SK-N-SH treated with all-trans-retinoic acid at 6 μM for 48 hours (cell line): Measurements from ENCODE around the gene PTBP3.

Source experiments
- ARNTL ChIP-seq: fragments of 450-650 bp; formaldehyde crosslinking; IDR thresholded peaks from 2 replicates; pipeline ENCODE4 v1.5.0; 2020; ENCODE audit warnings: low read depth, mild to moderate bottlenecking, moderate library complexity, borderline replicate concordance
- ESRRG ChIP-seq: fragments of 250-450 bp; sonication (Bioruptor Pico); IDR thresholded peaks from 2 replicates; pipeline ENCODE4 v1.6.1; 2021; ENCODE audit warnings: mild to moderate bottlenecking
- GLIS3 ChIP-seq: fragments of 250-450 bp; sonication (Bioruptor Pico); IDR thresholded peaks from 2 replicates; pipeline ENCODE4 v1.5.0; 2020; ENCODE audit warnings: mild to moderate bottlenecking, moderate library complexity
- PATZ1 ChIP-seq: fragments of 250-450 bp; sonication (Bioruptor Pico); IDR thresholded peaks from 2 replicates; pipeline ENCODE4 v1.8.0; 2020; ENCODE audit warnings: mild to moderate bottlenecking, moderate library complexity, borderline replicate concordance
- RARB ChIP-seq: fragments of 250-450 bp; sonication (Bioruptor Pico); IDR thresholded peaks from 2 replicates; pipeline ENCODE4 v1.8.0; 2021; ENCODE audit warnings: mild to moderate bottlenecking, moderate library complexity
- TOX ChIP-seq: fragments of 250-450 bp; sonication (Bioruptor Pico); IDR thresholded peaks from 2 replicates; pipeline ENCODE4 v1.8.0; 2021; ENCODE audit warnings: mild to moderate bottlenecking, moderate library complexity, borderline replicate concordance
- ZFP3 ChIP-seq: fragments of 250-450 bp; sonication (Bioruptor Pico); IDR thresholded peaks from 2 replicates; pipeline ENCODE4 v1.5.0; 2020; ENCODE audit warnings: mild to moderate bottlenecking, moderate library complexity
- ZFP30 ChIP-seq: fragments of 450-650 bp; formaldehyde crosslinking; IDR thresholded peaks from 2 replicates; pipeline ENCODE4 v1.5.0; 2022; ENCODE audit warnings: mild to moderate bottlenecking, moderate library complexity
- ZNF70 ChIP-seq: fragments of 450-650 bp; formaldehyde crosslinking; IDR thresholded peaks from 2 replicates; pipeline ENCODE4 v1.5.0; 2020; ENCODE audit warnings: mild to moderate bottlenecking, moderate library complexity
- TF ChIP-seq, protein P1 (sequence below): fragments of 250-450 bp; sonication (Bioruptor Pico); IDR thresholded peaks from 2 replicates; pipeline ENCODE4 v1.5.1; 2020; ENCODE audit warnings: low read depth, mild to moderate bottlenecking, moderate library complexity

GRCh38 chr9:112212926-112213325, 120.5 kb downstream of the PTBP3 start:
- no peak for TF ChIP-seq ZFP3
- TF ChIP-seq ARNTL (CRISPR knock-in tag), result no peak
- no peak for TF ChIP-seq ESRRG (CRISPR knock-in tag)
- no peak for TF ChIP-seq ZFP30 (CRISPR knock-in tag)
- TF ChIP-seq GLIS3, result no peak
- no peak for TF ChIP-seq ZNF70 (CRISPR knock-in tag)
- no peak for TF ChIP-seq RARB (CRISPR knock-in tag)
- no peak for TF ChIP-seq TOX (CRISPR knock-in tag)
- TF ChIP-seq, protein P1, sequence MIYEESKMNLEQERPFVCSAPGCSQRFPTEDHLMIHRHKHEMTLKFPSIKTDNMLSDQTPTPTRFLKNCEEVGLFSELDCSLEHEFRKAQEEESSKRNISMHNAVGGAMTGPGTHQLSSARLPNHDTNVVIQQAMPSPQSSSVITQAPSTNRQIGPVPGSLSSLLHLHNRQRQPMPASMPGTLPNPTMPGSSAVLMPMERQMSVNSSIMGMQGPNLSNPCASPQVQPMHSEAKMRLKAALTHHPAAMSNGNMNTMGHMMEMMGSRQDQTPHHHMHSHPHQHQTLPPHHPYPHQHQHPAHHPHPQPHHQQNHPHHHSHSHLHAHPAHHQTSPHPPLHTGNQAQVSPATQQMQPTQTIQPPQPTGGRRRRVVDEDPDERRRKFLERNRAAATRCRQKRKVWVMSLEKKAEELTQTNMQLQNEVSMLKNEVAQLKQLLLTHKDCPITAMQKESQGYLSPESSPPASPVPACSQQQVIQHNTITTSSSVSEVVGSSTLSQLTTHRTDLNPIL (CRISPR knock-in tag), result no peak
- no peak for TF ChIP-seq PATZ1 (CRISPR knock-in tag)
